ENCODE results near the gene SELENON. TPM values are rescaled to one million over a fixed set of nuclear protein-coding genes. Genes with fewer than 3 reads are reported as not detected.
A peak's percentile ranks its signal among the peaks of the same experiment; 100 is the strongest.

SELENON gene
- total and polyA plus RNA-seq, 9 of the 15 experiments (the other 6 are each of a cell fraction or from before 2014, with no cell fraction given), result 0.43 to 26.7 (median 7.0) TPM

- POLR2A ChIA-PET, result interaction anchor here (0.5 to 1.5 kb wide), 10 partner anchors 11 to 1127 kb away, joined by 3 to 9 read pairs (median 3); no protein-coding TSS in a partner anchor
- FAIRE-seq, result peak; percentile 64
- no peaks in the 10 kb centered on the region for H3K79me2 ChIP-seq (ENCODE audit: control insufficient read depth, insufficient read depth, low read length)
- no peak overlapping the region for H3K4me2 ChIP-seq (ENCODE audit: insufficient read depth, low read length)
- ATAC-seq, result peak; percentile 79
- no peaks in the 10 kb centered on the region for H3K36me3 ChIP-seq (ENCODE audit: control insufficient read depth, insufficient read depth, low read length)
- DNase-seq (ENCODE audit: extremely low read depth in 1 of 4, low spot score in 3 of 4), result peak in 2 of 4 experiments; percentile 53 to 58
- peak overlapping the region in 1 of 2 experiments; percentile 80; a peak in 2 of 4 replicates for H3K9ac ChIP-seq (ENCODE audit: insufficient read depth in 1 of 2, low read depth in 2 of 2, low read length in 2 of 2)
- in situ Hi-C loops (cut with MboI) (no loop called here), intact Hi-C loops (cut with micrococcal nuclease) (no loop called here)
- WGBS (ENCODE audit: insufficient coverage, low coverage, missing lambda C conversion rate), result 52% methylated on average over 14 of the region's 14 CpGs
- peaks cover 0 to 2% of the 10 kb centered on the region in 2 experiments; a peak in 1 of 5 replicates for H3K27me3 ChIP-seq (ENCODE audit: control insufficient read depth in 2 of 2, insufficient read depth in 2 of 2, low read length in 2 of 2)
- no peak overlapping the region for H3K27ac ChIP-seq (ENCODE audit: extremely low read depth, low read depth, low read length)
- CTCF ChIA-PET (ENCODE audit: low intra/inter-chr PET ratio), result no interaction called here
- no peak overlapping the region; the same call in 1 of the 2 replicates for H2AFZ ChIP-seq (ENCODE audit: low read depth, low read length)
- H3K9me1 ChIP-seq (ENCODE audit: control insufficient read depth, insufficient read depth, low read length), result peaks cover 3% of the 10 kb centered on the region
- H3K4me1 ChIP-seq (replicated peaks in 1 of 2; ENCODE audit: control insufficient read depth in 2 of 2, insufficient read depth in 2 of 2, low read length in 2 of 2), result peaks cover 33 to 47% of the 10 kb centered on the region in 2 experiments
- H3K4me3 ChIP-seq, result no peak overlapping the region
- no TSS peak for BruUV-seq (replicated peaks)
- H3K9me3 ChIP-seq (replicated peaks; ENCODE audit: control insufficient read depth, insufficient read depth, low read depth, low read length), result no peaks in the 10 kb centered on the region
- H4K20me1 ChIP-seq (replicated peaks; ENCODE audit: control insufficient read depth, insufficient read depth, low read length), result no peaks in the 10 kb centered on the region
- TF ChIP-seq IRF2 (CRISPR knock-in tag; IDR thresholded peaks at IDR 0.05) (no peak), SAFB (IDR thresholded peaks at IDR 0.05; ENCODE audit: borderline replicate concordance, low read depth, low read length) (no peak), ATF7 (IDR thresholded peaks at IDR 0.05) (peak; percentile 47; the same call in 1 of the 2 replicates), POLR2A (conservative IDR thresholded peaks at IDR 0.05) (no peak), DPF2 (IDR thresholded peaks at IDR 0.05) (0 out of 2 replicates have a peak, but pooled peaks have one; percentile 28), SIN3B (IDR thresholded peaks at IDR 0.05; ENCODE audit: low read depth) (no peak), POU5F1 (IDR thresholded peaks at IDR 0.05; ENCODE audit: borderline replicate concordance, low read depth, low read length, partially characterized antibody) (no peak), CEBPG (CRISPR knock-in tag; IDR thresholded peaks at IDR 0.05) (peak; percentile 92), CEBPG (tag; conservative IDR thresholded peaks at IDR 0.05 in 1 of 2, IDR thresholded peaks at IDR 0.05 in 1 of 2) (peak in 1 of 2 experiments; percentile 55; a peak in 2 of 4 replicates), ADNP (tag; IDR thresholded peaks at IDR 0.05) (peak; percentile 33; the same call in 1 of the 2 replicates), BACH1 (tag; IDR thresholded peaks at IDR 0.05) (0 out of 2 replicates have a peak, but pooled peaks have one; percentile 15), WHSC1 (IDR thresholded peaks at IDR 0.05; ENCODE audit: low read length) (peak; percentile 8), E2F6 (IDR thresholded peaks at IDR 0.05; ENCODE audit: borderline replicate concordance in 1 of 2, extremely low read depth in 1 of 2, insufficient read depth in 1 of 2, insufficient read length in 1 of 2, low read depth in 1 of 2, low read length in 1 of 2, poor library complexity in 1 of 2, severe bottlenecking in 1 of 2) (peak in 1 of 2 experiments; percentile 26), SNIP1 (IDR thresholded peaks at IDR 0.05; ENCODE audit: low read depth) (no peak), HEY1 (CRISPR knock-in tag; IDR thresholded peaks at IDR 0.05; ENCODE audit: borderline replicate concordance) (no peak), ATF3 (IDR thresholded peaks at IDR 0.05) (peak; percentile 39; the same call in 1 of the 2 replicates), ATF3 (CRISPR knock-in tag; conservative IDR thresholded peaks at IDR 0.05) (no peak), THRB (CRISPR knock-in tag; conservative IDR thresholded peaks at IDR 0.05) (no peak), KLF13 (tag; IDR thresholded peaks at IDR 0.05; ENCODE audit: borderline replicate concordance, low read depth) (no peak)
Measured at GRCh38 chr1:25780318-25781129, 19.5 kb upstream of the SELENON start.

Measured in K562 (cell line).